Panc1 (cell line): ENCODE measurements around the gene ROBO1. TPM values are rescaled to one million over a fixed set of nuclear protein-coding genes. Genes with fewer than 3 reads are reported as not detected.

ENCODE experiments used
- ATAC-seq: fragments of 200-7000 bp; cut with Tn5 transposase; 2 replicates; pipeline ENCODE4 v1.9.1; 2020; ENCODE audit warnings: mild to moderate bottlenecking, moderate library complexity
- BruUV-seq: library from RNA; stranded (reverse); fragments of 400-500 nt; replicated peaks from 2 replicates; lab custom pipeline; 2021; lab: Mats Ljungman, UMichigan
- CTCF ChIA-PET: fragments of 300-600 bp; sonication (Branson Sonifier 250); formaldehyde crosslinking; loops from one replicate; lab custom pipeline; 2022; ENCODE audit warnings: antibody characterized with exemption; lab: Charles Lee
- POLR2A ChIA-PET: fragments of 300-600 bp; sonication (Branson Sonifier 250); formaldehyde crosslinking; loops from one replicate; lab custom pipeline; 2022; ENCODE audit warnings: antibody characterized with exemption; lab: Charles Lee
- DNase-seq: peaks from one replicate; pipeline ENCODE4 v3.0.0-alpha.2; 2010; ENCODE audit warnings: low read depth, low spot score
- H3K27ac ChIP-seq: 2 replicates; pipeline ENCODE4 v1.5.1; 2011; ENCODE audit warnings: mild to moderate bottlenecking, low read length, inconsistent platforms
- H3K27me3 ChIP-seq: fragments of 200-500 bp; sonication (Bioruptor generic); 2 replicates; pipeline ENCODE4 v1.6.0; 2014; ENCODE audit warnings: low read length, inconsistent platforms; ENCODE audit not compliant: control insufficient read depth, insufficient read depth
- H3K36me3 ChIP-seq: fragments of 200-500 bp; sonication (Bioruptor generic); 2 replicates; pipeline ENCODE4 v1.5.1; 2014; ENCODE audit warnings: inconsistent platforms, mild to moderate bottlenecking, low read length, moderate library complexity; ENCODE audit not compliant: control insufficient read depth, insufficient read depth
- H3K4me1 ChIP-seq: 2 replicates; pipeline ENCODE4 v1.5.1; 2011; ENCODE audit warnings: inconsistent platforms, mild to moderate bottlenecking, low read length, moderate library complexity; ENCODE audit not compliant: control insufficient read depth, insufficient read depth
- H3K4me3 ChIP-seq, 2 experiments: 2 replicates each; pipeline ENCODE4 v1.5.1; 2011 to 2012; ENCODE audit warnings: low read depth in 2 of 2, low read length in 2 of 2, mild to moderate bottlenecking in 2 of 2, inconsistent platforms in 1 of 2, moderate library complexity in 1 of 2
- H3K9me3 ChIP-seq: fragments of 200-500 bp; sonication (Bioruptor generic); 2 replicates; pipeline ENCODE4 v1.5.1; 2014; ENCODE audit warnings: low read depth, mild to moderate bottlenecking, inconsistent platforms, low read length, moderate library complexity; ENCODE audit not compliant: control insufficient read depth, insufficient read depth
- CTCF ChIP-seq: fragments of 450-650 bp; IDR thresholded peaks from 2 replicates; pipeline ENCODE4 v1.5.1; 2017; ENCODE audit warnings: mild to moderate bottlenecking
- POLR2AphosphoS5 ChIP-seq: IDR thresholded peaks from 2 replicates; pipeline ENCODE4 v1.6.1; 2012; ENCODE audit warnings: mild to moderate bottlenecking, low read depth, low read length, moderate library complexity
- SIN3A ChIP-seq: IDR thresholded peaks from 2 replicates; pipeline ENCODE4 v1.6.1; 2012; ENCODE audit warnings: low read depth, mild to moderate bottlenecking, low read length, moderate library complexity, borderline replicate concordance; ENCODE audit not compliant: insufficient read depth
- TCF7L2 ChIP-seq: IDR thresholded peaks from 2 replicates; pipeline ENCODE4 v1.6.1; 2011; ENCODE audit warnings: mild to moderate bottlenecking, low read depth, low read length, inconsistent platforms
- in situ Hi-C: cut with HindIII; loops from 2 replicates; pipeline ENCODE4 v1.10.0; 2016; ENCODE audit warnings: low sequenced_read_pairs, low pct_unique_long_range_greater_than_20kb
- intact Hi-C: fragments of 100-400 bp; cut with micrococcal nuclease; formaldehyde crosslinking; loops from one replicate; pipeline ENCODE4 v1.10.0; 2022; ENCODE audit not compliant: unreplicated experiment
- total RNA-seq: library from RNA; stranded (reverse); gene quantifications from one replicate; pipeline ENCODE4 v1.2.1, GENCODE V29; 2021; ENCODE audit not compliant: unreplicated experiment
- TF ChIP-seq, protein P1 (sequence below), 2 experiments: IDR thresholded peaks; 2 replicates each; pipeline ENCODE4 v1.6.1; 2011 to 2012; ENCODE audit warnings: low read depth in 2 of 2, control low read depth in 1 of 2, low read length in 1 of 2, mild to moderate bottlenecking in 1 of 2, moderate library complexity in 1 of 2; ENCODE audit not compliant: insufficient read depth in 1 of 2

ROBO1 gene
- total RNA-seq, 1 experiment from 2014 or later: 61.6 TPM

DNA sequence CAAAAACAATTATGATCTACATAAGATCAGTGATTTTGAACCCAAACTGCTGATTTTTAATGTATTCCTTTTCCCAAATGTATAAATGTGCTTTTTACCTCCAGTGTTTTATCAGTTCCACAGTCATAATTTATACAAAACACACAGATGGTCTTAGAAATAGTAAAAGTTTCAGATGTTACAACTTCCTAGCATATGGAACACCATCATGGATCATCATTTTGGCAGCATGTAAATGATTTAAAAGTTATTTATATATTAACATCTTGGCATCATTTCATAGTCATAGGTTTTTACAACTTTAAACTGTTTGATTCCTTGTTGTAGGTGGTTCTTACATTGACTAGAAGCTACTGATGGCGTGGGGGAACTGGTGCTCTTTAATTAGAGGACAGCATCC is 1025.3 kb downstream of the ROBO1 start:
- ChIA-PET POLR2A (no interaction called here), CTCF (no interaction called here)
- H3K36me3 ChIP-seq: no peaks in the 10 kb centered on the region
- no peak overlapping the region for H3K4me3 ChIP-seq
- intact Hi-C loops: no loop called here
- TF ChIP-seq, protein P1, sequence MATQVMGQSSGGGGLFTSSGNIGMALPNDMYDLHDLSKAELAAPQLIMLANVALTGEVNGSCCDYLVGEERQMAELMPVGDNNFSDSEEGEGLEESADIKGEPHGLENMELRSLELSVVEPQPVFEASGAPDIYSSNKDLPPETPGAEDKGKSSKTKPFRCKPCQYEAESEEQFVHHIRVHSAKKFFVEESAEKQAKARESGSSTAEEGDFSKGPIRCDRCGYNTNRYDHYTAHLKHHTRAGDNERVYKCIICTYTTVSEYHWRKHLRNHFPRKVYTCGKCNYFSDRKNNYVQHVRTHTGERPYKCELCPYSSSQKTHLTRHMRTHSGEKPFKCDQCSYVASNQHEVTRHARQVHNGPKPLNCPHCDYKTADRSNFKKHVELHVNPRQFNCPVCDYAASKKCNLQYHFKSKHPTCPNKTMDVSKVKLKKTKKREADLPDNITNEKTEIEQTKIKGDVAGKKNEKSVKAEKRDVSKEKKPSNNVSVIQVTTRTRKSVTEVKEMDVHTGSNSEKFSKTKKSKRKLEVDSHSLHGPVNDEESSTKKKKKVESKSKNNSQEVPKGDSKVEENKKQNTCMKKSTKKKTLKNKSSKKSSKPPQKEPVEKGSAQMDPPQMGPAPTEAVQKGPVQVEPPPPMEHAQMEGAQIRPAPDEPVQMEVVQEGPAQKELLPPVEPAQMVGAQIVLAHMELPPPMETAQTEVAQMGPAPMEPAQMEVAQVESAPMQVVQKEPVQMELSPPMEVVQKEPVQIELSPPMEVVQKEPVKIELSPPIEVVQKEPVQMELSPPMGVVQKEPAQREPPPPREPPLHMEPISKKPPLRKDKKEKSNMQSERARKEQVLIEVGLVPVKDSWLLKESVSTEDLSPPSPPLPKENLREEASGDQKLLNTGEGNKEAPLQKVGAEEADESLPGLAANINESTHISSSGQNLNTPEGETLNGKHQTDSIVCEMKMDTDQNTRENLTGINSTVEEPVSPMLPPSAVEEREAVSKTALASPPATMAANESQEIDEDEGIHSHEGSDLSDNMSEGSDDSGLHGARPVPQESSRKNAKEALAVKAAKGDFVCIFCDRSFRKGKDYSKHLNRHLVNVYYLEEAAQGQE (IDR thresholded peaks at IDR 0.05; ENCODE audit: insufficient read depth in 1 of 2, low read depth in 2 of 2, low read length in 1 of 2): no peak
- TF ChIP-seq SIN3A (no peak), CTCF (no peak), POLR2AphosphoS5 (no peak), TCF7L2 (no peak)
- in situ Hi-C loops: no loop called here
- no peak overlapping the region for H3K27ac ChIP-seq
- no peak for DNase-seq
- H3K4me1 ChIP-seq: no peaks in the 10 kb centered on the region
- H3K27me3 ChIP-seq: no peaks in the 10 kb centered on the region
- BruUV-seq: no TSS peak
- no peaks in the 10 kb centered on the region for H3K9me3 ChIP-seq
- ATAC-seq: no peak

DNA sequence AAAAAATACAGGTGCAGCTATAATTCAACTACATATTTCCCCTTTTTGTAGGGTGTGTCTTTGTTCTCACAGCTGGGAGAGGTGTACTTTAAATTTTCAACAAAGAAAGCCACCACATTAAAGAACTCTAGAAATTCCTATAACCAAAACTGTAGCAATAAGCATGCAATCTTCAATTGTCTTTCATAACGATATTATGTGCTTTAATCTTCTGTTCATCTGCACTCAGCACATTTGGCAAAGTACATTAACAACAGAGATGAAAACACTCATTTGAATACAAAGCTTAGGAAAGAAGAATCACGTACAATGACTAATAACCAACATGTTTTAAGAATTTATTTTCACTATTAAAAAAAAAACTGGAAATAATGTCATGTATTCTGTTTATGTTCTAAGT is 1025.8 kb downstream of the ROBO1 start:
- ChIA-PET CTCF (no interaction called here), POLR2A (no interaction called here)
- TF ChIP-seq TCF7L2 (no peak), POLR2AphosphoS5 (no peak), CTCF (no peak)
- TF ChIP-seq, protein P1 (IDR thresholded peaks at IDR 0.05; ENCODE audit: insufficient read depth in 1 of 2, low read depth in 2 of 2, low read length in 1 of 2): no peak
- no peak for DNase-seq
- Histone ChIP-seq H3K36me3 (no peaks in the 10 kb centered on the region), H3K9me3 (no peaks in the 10 kb centered on the region), H3K4me3 (no peak overlapping the region), H3K4me1 (no peaks in the 10 kb centered on the region), H3K27ac (no peak overlapping the region), H3K27me3 (no peaks in the 10 kb centered on the region)
- BruUV-seq: no TSS peak
- in situ Hi-C loops (no loop called here), intact Hi-C loops (no loop called here)
- no peak for ATAC-seq
